Activated CD8-positive, alpha-beta T cell treated with anti-CD3 and anti-CD28 coated beads for 36 hours (primary cell): Measurements from ENCODE around the gene COL19A1. TPM values are rescaled to one million over a fixed set of nuclear protein-coding genes. Genes with fewer than 3 reads are reported as not detected.

Experiments used
- ATAC-seq: fragments of 200-7000 bp; cut with Tn5 transposase; one replicate; pipeline ENCODE4 v1.10.0; 2021; ENCODE audit warnings: mild to moderate bottlenecking, moderate library complexity
- CTCF ChIA-PET: fragments of 350-600 bp; sonication (Branson Sonifier 250); formaldehyde crosslinking; loops from one replicate; lab custom pipeline; 2021; ENCODE audit warnings: antibody characterized with exemption; lab: Charles Lee
- POLR2A ChIA-PET: fragments of 350-600 bp; sonication (Branson Sonifier 250); formaldehyde crosslinking; loops from one replicate; lab custom pipeline; 2021; ENCODE audit warnings: antibody characterized with exemption; lab: Charles Lee
- DNase-seq: peaks from one replicate; pipeline ENCODE4 v3.0.0-alpha.2; 2020
- H3K27ac Mint-ChIP-seq: one replicate; pipeline ENCODE4 v1.8.0; 2021; ENCODE audit warnings: mild to moderate bottlenecking, mixed read lengths
- H3K27me3 Mint-ChIP-seq: one replicate; pipeline ENCODE4 v1.8.0; 2021; ENCODE audit warnings: mixed read lengths
- H3K36me3 Mint-ChIP-seq: one replicate; pipeline ENCODE4 v1.8.0; 2021; ENCODE audit warnings: low read depth, mixed read lengths
- H3K4me1 Mint-ChIP-seq: one replicate; pipeline ENCODE4 v1.8.0; 2021; ENCODE audit warnings: low read depth, mixed read lengths
- H3K4me3 Mint-ChIP-seq: one replicate; pipeline ENCODE4 v1.8.0; 2021; ENCODE audit warnings: mild to moderate bottlenecking, moderate library complexity, mixed read lengths
- H3K9me3 Mint-ChIP-seq: one replicate; pipeline ENCODE4 v1.8.0; 2021; ENCODE audit warnings: mixed read lengths
- CTCF ChIP-seq: fragments of 200-600 bp; IDR thresholded peaks from one replicate; pipeline ENCODE4 v1.8.0; 2022; ENCODE audit warnings: antibody characterized with exemption, mild to moderate bottlenecking
- intact Hi-C: fragments of 100-400 bp; cut with micrococcal nuclease; formaldehyde crosslinking; loops from one replicate; pipeline ENCODE4 v1.10.0; 2022
- total RNA-seq, 2 experiments: library from RNA; stranded (reverse); gene quantifications; one replicate each; pipeline ENCODE4 v1.2.3, GENCODE V29; 2021

COL19A1 gene
- total RNA-seq, 2 experiments from 2014 or later = 0.14 TPM; not detected in 1

GRCh38 chr6:70037445-70037844 is 171.1 kb downstream of the COL19A1 start:
- ChIA-PET CTCF (no interaction called here), POLR2A (no interaction called here)
- ATAC-seq (no peak), DNase-seq (no peak)
- Mint-ChIP-seq H3K27me3 (peaks cover 1% of the 10 kb centered on the region), H3K9me3 (no peaks in the 10 kb centered on the region), H3K4me3 (no peak overlapping the region), H3K27ac (no peak overlapping the region), H3K4me1 (no peaks in the 10 kb centered on the region), H3K36me3 (no peaks in the 10 kb centered on the region)
- intact Hi-C loops = no loop called here
- no peak for TF ChIP-seq CTCF

DNA sequence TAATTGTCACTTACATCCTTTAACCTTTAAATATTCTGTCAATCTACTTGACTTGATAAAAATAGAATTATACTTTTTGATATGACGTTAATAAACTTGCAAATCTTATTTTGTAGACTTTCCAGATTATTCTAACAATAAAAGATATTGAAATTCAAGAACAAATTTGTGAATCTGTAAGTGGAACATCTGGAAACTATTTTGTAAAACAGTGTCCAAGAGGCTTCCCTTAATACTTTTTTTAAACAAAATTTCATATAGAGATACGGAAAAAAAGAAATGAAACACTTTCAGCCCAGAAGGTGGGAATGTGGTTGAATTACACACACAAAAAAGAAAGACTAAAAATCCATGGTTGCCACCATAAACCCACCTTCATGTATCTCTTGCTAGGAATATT is 174.4 kb downstream of the COL19A1 start:
- no peak for TF ChIP-seq CTCF
- no peaks in the 10 kb centered on the region for H3K4me1 Mint-ChIP-seq
- CTCF ChIA-PET = no interaction called here
- no peaks in the 10 kb centered on the region for H3K9me3 Mint-ChIP-seq
- H3K36me3 Mint-ChIP-seq = no peaks in the 10 kb centered on the region
- ATAC-seq (no peak), DNase-seq (no peak)
- no peak overlapping the region for H3K27ac Mint-ChIP-seq
- no peaks in the 10 kb centered on the region for H3K27me3 Mint-ChIP-seq
- POLR2A ChIA-PET = no interaction called here
- intact Hi-C loops = no loop called here
- H3K4me3 Mint-ChIP-seq = no peak overlapping the region

GRCh38 chr6:70041411-70041810 is 175.1 kb downstream of the COL19A1 start:
- H3K27me3 Mint-ChIP-seq = no peaks in the 10 kb centered on the region
- intact Hi-C loops = no loop called here
- TF ChIP-seq CTCF = no peak

GRCh38 chr6:70045413-70045812 is 179.1 kb downstream of the COL19A1 start:
- Mint-ChIP-seq H3K9me3 (no peaks in the 10 kb centered on the region), H3K4me1 (no peaks in the 10 kb centered on the region), H3K4me3 (no peak overlapping the region), H3K27ac (no peak overlapping the region), H3K27me3 (no peaks in the 10 kb centered on the region), H3K36me3 (no peaks in the 10 kb centered on the region)
- TF ChIP-seq CTCF = no peak
- DNase-seq (no peak), ATAC-seq (no peak)
- POLR2A ChIA-PET = no interaction called here
- CTCF ChIA-PET = interaction anchor here (1.3 kb wide), 1 partner anchor 15 kb away, joined by 4 read pairs; no protein-coding TSS in a partner anchor
- intact Hi-C loops = no loop called here

More at GRCh38 chr6:70041411-70041810, 175.1 kb downstream of the COL19A1 start:
- H3K27ac Mint-ChIP-seq = no peak overlapping the region
- CTCF ChIA-PET = no interaction called here
- DNase-seq (no peak), ATAC-seq (no peak)
- no peaks in the 10 kb centered on the region for H3K9me3 Mint-ChIP-seq
- H3K4me3 Mint-ChIP-seq = no peak overlapping the region
- POLR2A ChIA-PET = interaction anchor here (0.6 kb wide), 1 partner anchor 16 kb away, joined by 5 read pairs; no protein-coding TSS in a partner anchor
- H3K36me3 Mint-ChIP-seq = no peaks in the 10 kb centered on the region
- no peaks in the 10 kb centered on the region for H3K4me1 Mint-ChIP-seq

DNA sequence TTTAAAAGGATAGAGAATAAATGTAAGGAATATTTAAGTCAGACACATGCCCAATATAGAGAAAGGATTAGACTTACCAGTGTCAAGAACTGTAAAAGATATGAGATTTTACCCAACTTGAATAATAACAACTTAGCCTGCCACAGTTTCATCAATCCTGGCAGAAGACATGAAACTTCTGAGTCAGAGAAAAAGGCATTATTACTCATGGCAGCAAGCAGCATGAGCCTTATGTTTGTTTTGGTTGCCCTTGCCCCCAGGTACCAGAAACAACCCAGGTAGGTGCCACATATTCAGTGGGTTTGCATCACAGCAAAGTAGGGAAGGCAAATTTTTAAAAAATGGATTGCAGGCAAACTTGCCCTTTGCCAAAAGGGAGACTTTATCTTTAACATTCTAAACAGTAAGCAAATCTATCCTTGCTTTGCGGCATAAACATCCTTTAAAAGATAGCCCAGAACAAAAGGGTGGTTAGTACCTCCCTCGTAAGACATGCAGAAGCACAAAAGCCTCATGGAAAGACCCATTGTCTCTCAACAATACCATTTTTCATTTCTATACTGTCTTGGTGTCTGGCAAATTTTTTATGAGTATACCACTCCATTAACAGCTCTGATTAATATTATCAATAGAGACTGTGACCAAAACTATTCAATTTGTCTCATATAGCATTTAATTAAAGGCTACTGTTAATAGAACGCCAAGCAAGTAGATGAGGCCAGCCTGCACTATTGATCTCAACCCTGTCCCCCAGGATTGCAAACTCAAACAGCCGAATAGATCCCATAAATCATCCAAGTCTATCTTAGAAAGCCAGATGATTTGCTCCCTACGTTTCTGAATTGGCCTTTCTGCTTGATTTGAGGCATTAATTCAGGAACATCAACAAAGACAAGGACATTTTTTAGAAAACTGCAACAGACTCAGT is 185.1 kb downstream of the COL19A1 start:
- Mint-ChIP-seq H3K27me3 (no peaks in the 10 kb centered on the region), H3K9me3 (no peaks in the 10 kb centered on the region), H3K27ac (no peak overlapping the region), H3K4me1 (no peaks in the 10 kb centered on the region), H3K36me3 (no peaks in the 10 kb centered on the region), H3K4me3 (no peak overlapping the region)
- ChIA-PET CTCF (no interaction called here), POLR2A (no interaction called here)
- no peak for DNase-seq
- TF ChIP-seq CTCF = no peak
- intact Hi-C loops = no loop called here
- no peak for ATAC-seq
